ENCODE data around the gene RTL10.

Gene RTL10

GRCh38 chr22:19849835-19850762 is 4.6 kb downstream of the RTL10 start:
- ChIA-PET POLR2A (ENCODE audit: low non-redundant PET) (interaction anchor here (0.6 kb wide), 1 partner anchor 9 kb away, joined by 3 read pairs; no protein-coding TSS in a partner anchor), CTCF (interaction anchor here (0.9 kb wide), 1 partner anchor 119 kb away, joined by 5 read pairs; no protein-coding TSS in a partner anchor)
- TF ChIP-seq CTCF (conservative IDR thresholded peaks at IDR 0.05; ENCODE audit: low read depth) = no peak
- peak; percentile 42 for DNase-seq (ENCODE audit: low spot score)
- H3K27ac ChIP-seq = peak overlapping the region; percentile 93

DNA sequence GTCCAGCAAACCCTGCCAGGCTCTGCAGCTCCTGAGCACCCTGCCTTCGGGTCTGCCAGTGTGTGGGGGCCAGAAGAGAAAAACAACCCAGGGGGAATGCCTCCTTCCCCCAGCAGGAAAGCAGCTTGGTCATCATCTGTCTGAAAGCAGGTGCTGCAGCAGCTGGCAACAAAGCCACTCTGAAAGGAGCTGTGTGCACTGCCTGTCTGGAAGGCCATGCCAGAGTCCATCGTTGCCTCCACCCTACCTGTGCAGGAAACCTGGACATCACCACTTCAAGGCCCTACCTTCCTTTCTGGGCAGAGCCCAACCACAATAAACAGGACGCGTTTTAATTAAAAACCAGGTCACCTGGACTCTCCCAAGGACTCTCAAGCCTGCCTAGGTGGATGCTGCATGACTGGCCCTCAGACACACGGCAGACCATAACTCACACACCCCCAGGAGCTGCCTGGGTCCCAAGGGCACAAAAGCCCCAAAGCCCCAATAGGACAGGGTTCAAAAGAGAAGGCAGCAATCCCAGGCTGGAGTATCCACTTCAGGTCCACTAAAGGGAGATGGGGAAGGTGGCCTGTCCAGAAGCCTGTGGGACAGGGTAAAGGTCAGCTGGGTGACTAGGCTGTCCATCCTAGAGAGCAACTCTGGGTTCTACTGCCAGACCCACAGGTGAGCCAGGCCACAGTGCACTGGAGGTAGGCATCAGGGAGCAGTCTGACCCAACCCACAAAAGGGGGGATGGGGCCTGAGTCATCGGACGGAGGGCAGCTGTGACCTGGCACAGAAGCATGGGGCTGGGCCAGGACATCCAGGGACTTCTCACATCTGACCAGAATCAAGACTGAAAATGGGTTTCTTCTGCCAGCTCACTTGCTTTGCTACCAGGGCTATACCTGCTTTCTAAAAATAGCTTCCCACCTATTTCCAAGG is 6.1 kb downstream of the RTL10 start:
- no peak for TF ChIP-seq CTCF (conservative IDR thresholded peaks at IDR 0.05; ENCODE audit: low read depth)
- ChIA-PET CTCF (interaction anchor here (0.6 to 0.9 kb wide), 2 partner anchors 26 to 118 kb away, joined by 4 read pairs; no protein-coding TSS in a partner anchor), POLR2A (ENCODE audit: low non-redundant PET) (no interaction called here)
- peak overlapping the region; percentile 93 for H3K27ac ChIP-seq
- peak; percentile 61 for DNase-seq (ENCODE audit: low spot score)

DNA sequence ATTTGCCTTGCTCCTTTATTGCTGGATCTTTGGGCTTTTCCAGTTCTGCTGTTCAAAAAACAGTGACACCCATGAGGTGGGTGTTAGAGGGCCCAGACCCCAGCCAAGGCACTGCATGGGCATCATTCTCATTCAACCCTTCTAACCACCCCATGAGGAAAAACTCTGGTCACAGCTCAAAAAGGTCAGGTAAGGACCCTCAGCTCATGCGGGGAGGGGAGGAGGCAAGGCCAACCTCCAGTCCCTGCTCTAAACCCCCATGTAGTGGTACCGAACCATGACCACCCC is 7.4 kb downstream of the RTL10 start:
- no peak for TF ChIP-seq CTCF (conservative IDR thresholded peaks at IDR 0.05; ENCODE audit: low read depth)
- H3K27ac ChIP-seq = peak overlapping the region; percentile 87
- ChIA-PET POLR2A (ENCODE audit: low non-redundant PET) (no interaction called here), CTCF (interaction anchor here (1.0 kb wide), 1 partner anchor 8 kb away, joined by 4 read pairs; no protein-coding TSS in a partner anchor)
- no peak for DNase-seq (ENCODE audit: low spot score)

DNA sequence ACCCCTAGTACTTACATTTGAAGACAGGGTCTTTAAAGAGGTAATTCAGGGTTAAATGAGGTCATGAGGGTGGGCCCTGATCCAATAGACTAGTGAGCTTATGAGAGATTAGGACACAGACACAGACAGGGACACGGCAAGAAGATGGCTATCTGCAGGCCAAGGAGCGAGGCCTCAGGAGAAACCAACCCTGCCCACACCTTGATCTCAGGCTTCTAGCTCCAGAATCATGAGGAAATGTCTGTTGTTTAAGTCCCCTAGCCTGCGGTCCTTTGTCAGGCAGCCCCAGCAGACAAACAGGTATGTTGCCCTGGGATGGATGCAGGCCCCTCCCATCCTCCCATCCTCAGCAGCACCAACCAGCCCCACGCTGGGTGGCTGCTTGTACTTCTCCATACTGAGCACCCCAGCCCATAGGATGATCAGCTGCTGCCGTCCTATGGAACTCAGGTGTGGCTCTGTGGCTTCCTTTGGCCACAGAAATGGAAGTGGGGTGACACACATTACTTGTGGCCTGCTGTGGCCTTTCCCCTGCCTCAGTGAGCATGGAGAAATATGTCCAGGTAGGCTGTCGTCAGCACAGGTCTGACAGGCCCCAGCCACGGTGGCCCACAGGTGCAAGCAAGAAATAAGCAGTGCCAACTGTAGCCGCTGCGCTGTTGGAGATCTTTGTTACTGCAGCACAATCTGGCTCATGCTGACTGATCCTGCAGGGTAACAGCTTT is 7.9 kb downstream of the RTL10 start:
- TF ChIP-seq CTCF (conservative IDR thresholded peaks at IDR 0.05; ENCODE audit: low read depth) = no peak
- ChIA-PET POLR2A (ENCODE audit: low non-redundant PET) (no interaction called here), CTCF (interaction anchor here (1.0 kb wide), 1 partner anchor 9 kb away, joined by 4 read pairs; no protein-coding TSS in a partner anchor)
- H3K27ac ChIP-seq = peak overlapping the region; percentile 87
- DNase-seq (ENCODE audit: low spot score) = no peak

GRCh38 chr22:19845054-19845722 is 9.5 kb downstream of the RTL10 start:
- CTCF ChIA-PET = interaction anchor here (0.7 kb wide), 1 partner anchor 349 kb away, joined by 3 read pairs; no protein-coding TSS in a partner anchor
- DNase-seq (ENCODE audit: low spot score) = no peak
- POLR2A ChIA-PET (ENCODE audit: low non-redundant PET) = no interaction called here
- TF ChIP-seq CTCF (conservative IDR thresholded peaks at IDR 0.05; ENCODE audit: low read depth) = no peak
- H3K27ac ChIP-seq = peak overlapping the region; percentile 87
